Cardiac fibroblast (primary cell): ENCODE measurements around the gene POU2F1.
A peak's percentile ranks its signal among the peaks of the same experiment; 100 is the strongest.

Source experiments
- DNase-seq, 2 donors: peaks; one replicate each; pipeline versions ENCODE4 v3.0.0 to v3.0.0-alpha.2; 2010; ENCODE audit warnings: low read depth in 2 of 2
- H3K4me3 ChIP-seq, 2 donors: replicated peaks in 1 of 2; 1 replicate in 1 of 2; 2 replicates in 1 of 2; pipeline ENCODE4 v1.5.1; 2011; ENCODE audit warnings: low read depth in 2 of 2, low read length in 2 of 2, mild to moderate bottlenecking in 2 of 2, moderate library complexity in 1 of 2
- TF ChIP-seq, protein P1 (sequence below): IDR thresholded peaks from one replicate; pipeline ENCODE4 v1.5.1; 2011; ENCODE audit warnings: low read depth, mild to moderate bottlenecking, low read length, inconsistent platforms

Gene POU2F1

DNA sequence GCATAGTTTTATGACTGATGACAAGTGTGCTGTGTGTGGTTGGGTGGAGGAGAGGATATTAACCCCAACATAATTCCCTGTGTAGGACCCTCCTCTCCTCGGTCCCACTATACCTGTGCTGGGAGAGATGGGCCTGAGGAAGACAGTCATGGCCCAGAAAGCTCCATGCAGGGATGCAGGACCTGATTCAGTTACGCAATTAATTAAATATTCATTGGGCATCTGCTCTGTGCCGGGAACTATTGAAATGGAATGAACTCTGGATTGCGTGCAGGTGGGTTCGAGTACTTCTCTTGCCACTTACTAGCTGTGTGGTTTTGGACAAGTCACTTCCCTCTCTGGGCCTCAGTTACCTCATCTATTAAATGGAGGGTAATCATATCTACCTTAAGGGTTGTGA is 223.1 kb downstream of the POU2F1 start:
- H3K4me3 ChIP-seq, result no peak overlapping the region
- DNase-seq, result no peak
- TF ChIP-seq, protein P1, sequence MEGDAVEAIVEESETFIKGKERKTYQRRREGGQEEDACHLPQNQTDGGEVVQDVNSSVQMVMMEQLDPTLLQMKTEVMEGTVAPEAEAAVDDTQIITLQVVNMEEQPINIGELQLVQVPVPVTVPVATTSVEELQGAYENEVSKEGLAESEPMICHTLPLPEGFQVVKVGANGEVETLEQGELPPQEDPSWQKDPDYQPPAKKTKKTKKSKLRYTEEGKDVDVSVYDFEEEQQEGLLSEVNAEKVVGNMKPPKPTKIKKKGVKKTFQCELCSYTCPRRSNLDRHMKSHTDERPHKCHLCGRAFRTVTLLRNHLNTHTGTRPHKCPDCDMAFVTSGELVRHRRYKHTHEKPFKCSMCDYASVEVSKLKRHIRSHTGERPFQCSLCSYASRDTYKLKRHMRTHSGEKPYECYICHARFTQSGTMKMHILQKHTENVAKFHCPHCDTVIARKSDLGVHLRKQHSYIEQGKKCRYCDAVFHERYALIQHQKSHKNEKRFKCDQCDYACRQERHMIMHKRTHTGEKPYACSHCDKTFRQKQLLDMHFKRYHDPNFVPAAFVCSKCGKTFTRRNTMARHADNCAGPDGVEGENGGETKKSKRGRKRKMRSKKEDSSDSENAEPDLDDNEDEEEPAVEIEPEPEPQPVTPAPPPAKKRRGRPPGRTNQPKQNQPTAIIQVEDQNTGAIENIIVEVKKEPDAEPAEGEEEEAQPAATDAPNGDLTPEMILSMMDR, result no peak

DNA sequence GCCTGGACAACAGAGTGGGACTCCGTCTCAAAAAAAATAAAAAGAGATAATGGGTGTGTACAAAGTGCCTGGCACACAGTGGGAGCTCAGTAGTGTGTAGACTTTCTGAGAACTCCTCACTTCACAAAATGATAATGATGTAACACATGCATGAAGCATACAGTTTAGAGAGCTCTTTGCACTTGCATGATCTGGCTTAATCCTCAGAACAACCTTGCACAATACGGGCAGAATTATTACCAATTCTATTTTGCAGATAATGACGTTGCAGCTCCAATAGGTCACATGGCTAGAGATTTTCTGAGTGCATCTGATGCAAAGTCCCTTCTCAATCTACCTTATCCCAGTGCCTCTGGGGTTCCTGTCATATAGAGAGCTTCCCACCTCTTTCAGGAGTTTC is 226.3 kb downstream of the POU2F1 start:
- H3K4me3 ChIP-seq, result no peak overlapping the region
- DNase-seq, result no peak
- TF ChIP-seq, protein P1, result no peak

DNA sequence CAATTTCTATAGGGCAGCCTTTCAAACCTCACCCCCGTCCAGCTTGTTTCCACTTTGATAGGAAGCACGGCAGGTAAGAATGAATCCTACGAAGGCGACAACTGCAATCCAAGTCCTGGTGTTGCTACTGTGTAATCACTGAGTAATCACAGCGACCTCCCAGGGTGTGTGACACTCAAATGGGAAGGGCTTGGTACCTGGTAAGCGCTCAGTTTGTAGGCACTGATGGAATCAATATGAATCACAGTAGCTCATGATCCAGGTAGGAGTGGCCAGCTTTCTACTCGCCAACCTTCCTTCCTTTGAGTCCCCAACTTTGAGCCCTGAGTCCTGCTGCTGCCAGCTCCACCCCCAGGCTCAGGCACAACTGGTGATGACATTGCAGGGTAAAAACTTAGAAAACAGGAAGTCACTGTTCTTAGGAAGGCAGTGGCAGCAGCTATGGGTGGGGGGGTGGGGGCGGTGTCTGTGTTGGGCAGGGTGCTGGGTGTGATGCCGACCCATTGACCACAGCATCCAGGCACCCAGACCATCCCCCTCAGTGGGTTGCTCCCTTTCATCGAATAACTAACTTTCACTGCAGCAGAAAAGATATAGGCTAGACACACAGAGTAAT is 226.9 kb downstream of the POU2F1 start:
- TF ChIP-seq, protein P1, result no peak
- DNase-seq, result peak in 1 of 2 donors; percentile 4
- no peak overlapping the region for H3K4me3 ChIP-seq

DNA sequence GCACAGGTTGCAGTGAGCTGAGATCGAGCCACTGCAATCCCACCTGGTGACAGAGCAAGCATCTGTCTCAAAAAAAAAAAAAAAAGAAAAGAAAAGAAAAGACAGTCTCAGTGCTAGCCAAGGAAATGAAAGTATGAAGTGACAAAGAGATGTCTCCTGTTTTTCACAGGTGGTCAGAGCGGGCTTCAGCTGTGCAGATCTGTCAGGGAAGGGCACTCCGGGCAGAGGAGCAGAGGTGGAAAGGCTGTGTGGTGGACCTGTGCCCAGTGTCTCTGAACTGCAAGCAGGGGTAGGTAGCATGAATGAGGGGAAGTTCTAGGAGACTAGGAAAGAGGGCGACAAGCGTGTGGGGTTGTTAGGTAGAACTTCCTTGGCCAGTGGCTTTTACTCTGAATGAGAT is 230.2 kb downstream of the POU2F1 start:
- DNase-seq, result no peak

DNA sequence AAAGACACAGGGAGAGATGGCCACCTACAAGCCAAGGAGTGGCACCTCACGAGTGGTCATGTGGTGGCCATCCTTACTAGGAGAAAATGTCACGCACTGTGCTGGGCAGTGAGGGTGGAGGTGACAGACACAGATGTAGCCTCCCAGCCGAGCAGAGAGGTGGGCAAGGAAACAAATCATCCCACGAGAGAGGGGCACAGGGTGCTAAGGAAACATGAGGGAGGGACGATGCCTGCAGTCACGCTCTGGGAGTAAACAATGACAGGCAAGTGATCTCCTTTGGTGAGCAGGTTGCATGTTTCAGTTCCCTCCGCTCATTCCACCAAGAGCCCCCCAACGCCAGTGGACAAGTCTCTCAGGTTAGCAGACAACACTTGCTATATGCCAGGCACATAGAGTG is 231.8 kb downstream of the POU2F1 start:
- H3K4me3 ChIP-seq, result no peak overlapping the region
- DNase-seq, result no peak
- TF ChIP-seq, protein P1, result no peak

More for the DNA sequence above, 230.2 kb downstream of the POU2F1 start:
- H3K4me3 ChIP-seq, result no peak overlapping the region
- TF ChIP-seq, protein P1, result no peak

DNA sequence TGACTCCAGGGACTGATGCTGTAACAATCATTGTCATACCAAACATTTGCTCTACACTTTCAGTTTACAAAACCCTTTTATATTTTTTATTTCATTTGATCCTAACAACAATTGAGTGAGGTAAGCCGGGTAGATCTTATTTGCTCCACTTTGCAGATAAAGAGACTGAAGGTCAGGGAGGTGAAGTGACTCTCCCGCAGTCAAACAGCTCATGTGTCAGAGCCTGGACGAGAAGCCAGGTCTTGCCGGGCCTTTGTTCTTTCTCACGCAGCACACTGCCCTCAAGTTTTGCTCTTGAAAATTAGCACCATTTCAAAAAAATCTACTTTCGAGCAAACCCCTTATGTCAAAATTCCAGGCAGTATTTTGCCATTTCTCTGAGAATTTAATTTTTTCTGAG is 232.4 kb downstream of the POU2F1 start:
- no peak for DNase-seq
- TF ChIP-seq, protein P1, result no peak
- H3K4me3 ChIP-seq, result no peak overlapping the region
